Colonic mucosa (tissue), 4 donors: ENCODE measurements around the gene HS1BP3. TPM values are rescaled to one million over a fixed set of nuclear protein-coding genes. Genes with fewer than 3 reads are reported as not detected.
A peak's percentile ranks its signal among the peaks of the same experiment; 100 is the strongest.

ENCODE experiments used
- DNase-seq: peaks from one replicate; pipeline ENCODE4 v3.0.0-alpha.2; 2020
- H3K27ac ChIP-seq: fragments of 200-600 bp; one replicate; pipeline ENCODE4 v1.8.0; 2021
- H3K27me3 ChIP-seq: fragments of 200-600 bp; one replicate; pipeline ENCODE4 v1.8.0; 2021
- H3K36me3 ChIP-seq: fragments of 200-600 bp; one replicate; pipeline ENCODE4 v1.8.0; 2021
- H3K4me1 ChIP-seq: fragments of 200-600 bp; one replicate; pipeline ENCODE4 v1.8.0; 2021; ENCODE audit warnings: mild to moderate bottlenecking
- H3K4me3 ChIP-seq: fragments of 200-600 bp; one replicate; pipeline ENCODE4 v1.8.0; 2021
- H3K9ac ChIP-seq, 2 donors: one replicate each; pipeline ENCODE4 v1.7.0; 2013; ENCODE audit warnings: control low read depth in 2 of 2, low read depth in 2 of 2, low read length in 2 of 2
- H3K9me3 ChIP-seq: fragments of 200-600 bp; one replicate; pipeline ENCODE4 v1.8.0; 2021
- CTCF ChIP-seq: fragments of 200-600 bp; IDR thresholded peaks from one replicate; pipeline ENCODE4 v1.8.0; 2022; ENCODE audit warnings: antibody characterized with exemption, mild to moderate bottlenecking
- intact Hi-C: fragments of 100-400 bp; cut with DNase I; formaldehyde crosslinking; loops from one replicate; pipeline ENCODE4 v1.14.1; 2022
- total RNA-seq, 2 donors: library from RNA; stranded (reverse); fragmentation: NEBNext Ultra II Directional in 1 of 2; extraction: Animal tissue kit (Norgen Biotek cat#: 25700) in 1 of 2; gene quantifications; one replicate each; pipeline ENCODE4 v1.2.1, GENCODE V29; 2021
- donor health status: healthy.
- donor health status: DM: no; HTN: no; CAD: no.
- donor health status: DM: no; HTN: no; CAD: no.

Gene HS1BP3
- total RNA-seq, 2 donors from 2014 or later: 21.2 to 21.5 TPM

GRCh38 chr2:20615068-20615465 lies 35.8 kb downstream of the HS1BP3 start:
- H3K9ac ChIP-seq: peak overlapping the region; percentile 26 to 42
- no peak for TF ChIP-seq CTCF
- no peak for DNase-seq

GRCh38 chr2:20614201-20615067 lies 36.5 kb downstream of the HS1BP3 start:
- Histone ChIP-seq H3K36me3 (no peaks in the 10 kb centered on the region), H3K4me1 (no peaks in the 10 kb centered on the region), H3K27me3 (no peaks in the 10 kb centered on the region), H3K9ac (peak overlapping the region; percentile 26 to 42), H3K9me3 (no peaks in the 10 kb centered on the region), H3K27ac (peak overlapping the region; percentile 1), H3K4me3 (no peak overlapping the region)
- intact Hi-C loops: no loop called here
- DNase-seq: no peak
- no peak for TF ChIP-seq CTCF

More at GRCh38 chr2:20615068-20615465, 35.8 kb downstream of the HS1BP3 start:
- no peaks in the 10 kb centered on the region for H3K27me3 ChIP-seq
- no peaks in the 10 kb centered on the region for H3K4me1 ChIP-seq
- H3K4me3 ChIP-seq: no peak overlapping the region
- H3K27ac ChIP-seq: peak overlapping the region; percentile 1
- intact Hi-C loops: no loop called here
- no peaks in the 10 kb centered on the region for H3K9me3 ChIP-seq
- no peaks in the 10 kb centered on the region for H3K36me3 ChIP-seq

GRCh38 chr2:20612925-20613916 lies 37.7 kb downstream of the HS1BP3 start:
- H3K9ac ChIP-seq: no peak overlapping the region

GRCh38 chr2:20611844-20612356 lies 39.0 kb downstream of the HS1BP3 start:
- no peaks in the 10 kb centered on the region for H3K36me3 ChIP-seq
- H3K27me3 ChIP-seq: no peaks in the 10 kb centered on the region
- TF ChIP-seq CTCF: no peak
- intact Hi-C loops: no loop called here
- no peak overlapping the region for H3K4me3 ChIP-seq
- H3K9ac ChIP-seq: no peak overlapping the region
- H3K9me3 ChIP-seq: no peaks in the 10 kb centered on the region
- H3K4me1 ChIP-seq: no peaks in the 10 kb centered on the region
- DNase-seq: no peak
- peak overlapping the region; percentile 51 for H3K27ac ChIP-seq

More at GRCh38 chr2:20612925-20613916, 37.7 kb downstream of the HS1BP3 start:
- no peak for DNase-seq
- TF ChIP-seq CTCF: no peak
- no peaks in the 10 kb centered on the region for H3K4me1 ChIP-seq
- no peaks in the 10 kb centered on the region for H3K27me3 ChIP-seq
- intact Hi-C loops: no loop called here
- no peak overlapping the region for H3K4me3 ChIP-seq
- H3K9me3 ChIP-seq: no peaks in the 10 kb centered on the region
- H3K36me3 ChIP-seq: no peaks in the 10 kb centered on the region
- H3K27ac ChIP-seq: no peak overlapping the region
